GM12878 (cell line): Measurements from ENCODE around the gene AHCYL2. TPM values are rescaled to one million over a fixed set of nuclear protein-coding genes. Genes with fewer than 3 reads are reported as not detected.

Experiments used
- ATAC-seq: fragments of 200-7000 bp; cut with Tn5 transposase; 3 replicates; pipeline ENCODE4 v1.9.1; 2020; ENCODE audit warnings: mild to moderate bottlenecking, moderate library complexity
- BruUV-seq: library from RNA; stranded (reverse); fragments of 400-500 nt; replicated peaks from 2 replicates; lab custom pipeline; 2021; lab: Mats Ljungman, UMichigan
- CTCF ChIA-PET: fragments of 300-600 bp; sonication (Branson Sonifier 250); formaldehyde crosslinking; extraction: SDS; loops from one replicate; lab custom pipeline; 2021; ENCODE audit warnings: inconsistent platforms; lab: Yijun Ruan, JAX
- POLR2A ChIA-PET: fragments of 350-600 bp; formaldehyde crosslinking; extraction: SDS; loops from one replicate; lab custom pipeline; 2021; ENCODE audit warnings: inconsistent platforms; lab: Charles Lee
- RAD21 ChIA-PET: fragments of 300-600 bp; sonication (Branson Sonifier 250); formaldehyde crosslinking; loops from one replicate; lab custom pipeline; 2023; ENCODE audit warnings: antibody characterized with exemption; ENCODE audit not compliant: unreplicated experiment; lab: Charles Lee
- SMC1A ChIA-PET: fragments of 300-600 bp; sonication (Branson Sonifier 250); formaldehyde crosslinking; loops from one replicate; lab custom pipeline; 2023; ENCODE audit not compliant: unreplicated experiment, uncharacterized antibody; lab: Charles Lee
- DNase-seq: peaks from one replicate; pipeline ENCODE4 v3.0.0-alpha.2; 2011; ENCODE audit warnings: low read depth, low spot score
- FAIRE-seq: peaks from 3 replicates; lab custom pipeline; 2011; peaks lifted over from hg19 to GRCh38; lab: Jason Lieb, UNC
- H2AFZ ChIP-seq: 2 replicates; pipeline ENCODE4 v1.6.0; 2011; ENCODE audit warnings: low read depth, low read length, control low read depth; ENCODE audit not compliant: control insufficient read depth
- H3K27ac ChIP-seq: 2 replicates; pipeline ENCODE4 v1.5.1; 2011; ENCODE audit warnings: control low read depth; ENCODE audit not compliant: control insufficient read depth, insufficient read depth
- H3K27me3 ChIP-seq, 2 experiments: replicated peaks in 1 of 2; 2 replicates each; pipeline versions ENCODE4 v1.6.0 to v1.6.1; 2011; ENCODE audit warnings: low read length in 1 of 2; ENCODE audit not compliant: control insufficient read depth in 2 of 2, insufficient read depth in 2 of 2
- H3K36me3 ChIP-seq, 2 experiments: 2 replicates each; pipeline ENCODE4 v1.5.1; 2011; ENCODE audit warnings: low read length in 1 of 2; ENCODE audit not compliant: control insufficient read depth in 2 of 2, insufficient read depth in 2 of 2
- H3K4me1 ChIP-seq: 2 replicates; pipeline ENCODE4 v1.6.1; 2011; ENCODE audit warnings: mild to moderate bottlenecking, low read length, moderate library complexity, mixed read lengths; ENCODE audit not compliant: control insufficient read depth, insufficient read depth
- H3K4me2 ChIP-seq: 2 replicates; pipeline ENCODE4 v1.6.0; 2011; ENCODE audit warnings: control low read depth; ENCODE audit not compliant: control insufficient read depth, insufficient read depth
- H3K4me3 ChIP-seq: fragments of 200-600 bp; sonication (generic); 2 replicates; pipeline ENCODE4 v1.5.1; 2016
- H3K79me2 ChIP-seq: 2 replicates; pipeline ENCODE4 v1.6.0; 2011; ENCODE audit warnings: low read length; ENCODE audit not compliant: control insufficient read depth, insufficient read depth
- H3K9ac ChIP-seq: 2 replicates; pipeline ENCODE4 v1.8.0; 2011; ENCODE audit warnings: low read length, control low read depth, mixed read lengths; ENCODE audit not compliant: control insufficient read depth, insufficient read depth
- H3K9me3 ChIP-seq: replicated peaks from 3 replicates; pipeline ENCODE4 v1.5.1; 2011; ENCODE audit warnings: mild to moderate bottlenecking, low read length; ENCODE audit not compliant: control insufficient read depth, insufficient read depth
- H4K20me1 ChIP-seq: 2 replicates; pipeline ENCODE4 v1.6.0; 2011; ENCODE audit not compliant: control insufficient read depth, insufficient read depth
- CREB1 ChIP-seq: IDR thresholded peaks from 2 replicates; pipeline ENCODE4 v1.6.1; 2012; ENCODE audit warnings: low read depth, mild to moderate bottlenecking, inconsistent platforms
- ETV6 ChIP-seq, 2 experiments: fragments of 450-650 bp in 1 of 2; IDR thresholded peaks in 1 of 2; conservative IDR thresholded peaks in 1 of 2; 2 replicates each; pipeline ENCODE4 v1.6.1; 2014; ENCODE audit warnings: antibody characterized with exemption in 1 of 2, borderline replicate concordance in 1 of 2, low read depth in 1 of 2, mild to moderate bottlenecking in 1 of 2, moderate library complexity in 1 of 2
- GABPA ChIP-seq: IDR thresholded peaks from 2 replicates; pipeline ENCODE4 v1.6.1; 2014; ENCODE audit warnings: antibody characterized with exemption, low read depth, mild to moderate bottlenecking, inconsistent platforms
- JUNB ChIP-seq: IDR thresholded peaks from 2 replicates; pipeline ENCODE4 v1.6.1; 2016; ENCODE audit warnings: antibody characterized with exemption, mild to moderate bottlenecking
- NR2C1 ChIP-seq: fragments of 450-650 bp; IDR thresholded peaks from 2 replicates; pipeline ENCODE4 v1.6.1; 2017; ENCODE audit warnings: antibody characterized with exemption, mild to moderate bottlenecking, moderate library complexity
- SMARCA5 ChIP-seq: fragments of 450-650 bp; IDR thresholded peaks from 2 replicates; pipeline ENCODE4 v1.6.1; 2017; ENCODE audit warnings: mild to moderate bottlenecking
- SPI1 ChIP-seq: IDR thresholded peaks from 2 replicates; pipeline ENCODE4 v1.6.1; 2011; ENCODE audit warnings: low read depth, mild to moderate bottlenecking, low read length, moderate library complexity, borderline replicate concordance; ENCODE audit not compliant: insufficient read depth
- SRF ChIP-seq, 2 experiments: IDR thresholded peaks; 2 replicates each; pipeline ENCODE4 v1.6.1; 2011; ENCODE audit warnings: low read depth in 2 of 2, low read length in 2 of 2, mild to moderate bottlenecking in 1 of 2, moderate library complexity in 1 of 2
- SUPT20H ChIP-seq: IDR thresholded peaks from 2 replicates; pipeline ENCODE4 v1.6.1; 2011; ENCODE audit warnings: low read depth, mild to moderate bottlenecking, low read length, moderate library complexity, borderline replicate concordance; ENCODE audit not compliant: control insufficient read depth
- ZNF384 ChIP-seq: IDR thresholded peaks from 2 replicates; pipeline ENCODE4 v1.6.1; 2012; ENCODE audit warnings: low read depth, mild to moderate bottlenecking, low read length, improper control_type of control experiment, borderline replicate concordance
- ZZZ3 ChIP-seq: IDR thresholded peaks from 2 replicates; pipeline ENCODE4 v1.6.1; 2011; ENCODE audit warnings: low read depth; ENCODE audit not compliant: control insufficient read depth, insufficient read length
- WGBS: methylation state at CpG from one replicate; pipeline ENCODE4 v1.1.6; 2016; ENCODE audit warnings: low lambda C conversion rate; ENCODE audit not compliant: insufficient replicate concordance, insufficient coverage; ENCODE audit errors: missing lambda C conversion rate; 5-methylcytosine and 5-hydroxymethylcytosine counted together
- in situ Hi-C: fragments of 300-500 bp; cut with MboI; formaldehyde crosslinking; loops from 9 replicates; pipeline ENCODE4 v1.14.3; 2018; ENCODE audit warnings: mixed read lengths
- intact Hi-C: fragments of 100-400 bp; cut with micrococcal nuclease; formaldehyde crosslinking; loops from one replicate; pipeline ENCODE4 v1.14.2; 2022; ENCODE audit not compliant: unreplicated experiment
- polyA plus RNA-seq, 11 experiments: library from polyadenylated mRNA; depleted of rRNA in 4 of 11; unstranded in 6 of 11; stranded (reverse) in 5 of 11; fragments of >200 nt; fragmentation: Nextera tagmentation in 4 of 11; fragmentation: Illumina TruSeq in 1 of 11; extraction: Ambion mirVana in 4 of 11; extraction: Trizol in 1 of 11; gene quantifications; 1 replicate in 1 of 11; 2 replicates in 10 of 11; pipeline versions ENCODE4 v1.2.1 to v1.2.3, GENCODE V29; 2011 to 2016; ENCODE audit warnings: inconsistent platforms in 2 of 11, missing spikeins in 2 of 11, low read depth in 1 of 11
- total RNA-seq, 4 experiments: library from RNA; depleted of rRNA in 3 of 4; stranded (reverse); fragments of >200 nt in 3 of 4; fragmentation: Illumina TruSeq in 1 of 4; extraction: Trizol in 1 of 4; gene quantifications; 2 replicates each; pipeline versions ENCODE4 v1.2.1 to v1.2.3, GENCODE V29; 2013 to 2021
- TF ChIP-seq, protein P1 (sequence below), 3 experiments: IDR thresholded peaks in 2 of 3; conservative IDR thresholded peaks in 1 of 3; 2 replicates each; pipeline ENCODE4 v1.5.1; 2011; ENCODE audit warnings: low read depth in 3 of 3, low read length in 3 of 3, mild to moderate bottlenecking in 3 of 3, control low read depth in 2 of 3, moderate library complexity in 2 of 3, inconsistent platforms in 1 of 3, mixed read lengths in 1 of 3; ENCODE audit not compliant: control insufficient read depth in 2 of 3, insufficient read depth in 1 of 3; ENCODE audit errors: extremely low read depth in 1 of 3
- TF ChIP-seq, protein P2 (sequence below): fragments of 450-650 bp; IDR thresholded peaks from 2 replicates; pipeline ENCODE4 v1.6.1; 2016; ENCODE audit warnings: mild to moderate bottlenecking

Gene AHCYL2
- total and polyA plus RNA-seq, 10 of the 15 experiments (the other 5 are each of a cell fraction or from before 2014, with no cell fraction given) = 1.7 to 29.1 (median 5.4) TPM

DNA sequence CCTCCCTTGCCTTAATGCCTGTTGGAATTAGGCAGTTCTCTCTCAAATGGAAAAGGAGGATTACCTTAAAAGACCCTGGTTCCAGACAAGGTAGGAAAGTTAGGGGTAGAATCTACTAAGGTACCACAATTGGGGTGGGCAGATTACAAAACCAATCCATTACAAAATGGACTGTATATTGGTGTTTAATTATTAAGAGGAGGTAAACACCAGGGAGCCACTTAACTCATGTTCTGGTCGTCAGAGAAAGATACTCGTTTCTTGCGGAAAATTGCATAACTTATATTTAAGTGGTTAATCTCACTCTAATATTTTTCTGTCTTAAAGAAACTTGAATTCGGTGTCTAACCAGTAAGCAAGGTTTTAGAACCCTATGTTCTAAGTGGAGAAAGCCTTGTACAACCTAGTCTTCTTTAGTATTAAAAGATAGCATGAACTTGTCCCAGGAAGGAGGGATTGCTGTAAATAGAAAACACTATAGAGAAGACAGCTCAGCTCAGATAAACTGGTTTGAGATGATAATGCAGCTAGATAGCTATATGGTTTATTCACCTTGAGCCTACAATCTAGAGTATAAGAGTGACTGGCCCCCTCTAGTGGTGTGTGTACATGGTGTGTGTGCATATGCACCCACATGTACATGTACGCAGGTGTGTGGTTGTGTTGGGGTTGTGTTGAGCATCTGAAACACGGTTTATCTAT lies 151.4 kb downstream of the AHCYL2 start (continued):
- TF ChIP-seq, protein P1, sequence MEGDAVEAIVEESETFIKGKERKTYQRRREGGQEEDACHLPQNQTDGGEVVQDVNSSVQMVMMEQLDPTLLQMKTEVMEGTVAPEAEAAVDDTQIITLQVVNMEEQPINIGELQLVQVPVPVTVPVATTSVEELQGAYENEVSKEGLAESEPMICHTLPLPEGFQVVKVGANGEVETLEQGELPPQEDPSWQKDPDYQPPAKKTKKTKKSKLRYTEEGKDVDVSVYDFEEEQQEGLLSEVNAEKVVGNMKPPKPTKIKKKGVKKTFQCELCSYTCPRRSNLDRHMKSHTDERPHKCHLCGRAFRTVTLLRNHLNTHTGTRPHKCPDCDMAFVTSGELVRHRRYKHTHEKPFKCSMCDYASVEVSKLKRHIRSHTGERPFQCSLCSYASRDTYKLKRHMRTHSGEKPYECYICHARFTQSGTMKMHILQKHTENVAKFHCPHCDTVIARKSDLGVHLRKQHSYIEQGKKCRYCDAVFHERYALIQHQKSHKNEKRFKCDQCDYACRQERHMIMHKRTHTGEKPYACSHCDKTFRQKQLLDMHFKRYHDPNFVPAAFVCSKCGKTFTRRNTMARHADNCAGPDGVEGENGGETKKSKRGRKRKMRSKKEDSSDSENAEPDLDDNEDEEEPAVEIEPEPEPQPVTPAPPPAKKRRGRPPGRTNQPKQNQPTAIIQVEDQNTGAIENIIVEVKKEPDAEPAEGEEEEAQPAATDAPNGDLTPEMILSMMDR (IDR thresholded peaks at IDR 0.05 in 2 of 3, conservative IDR thresholded peaks at IDR 0.05 in 1 of 3; ENCODE audit: control insufficient read depth in 2 of 3, extremely low read depth in 1 of 3, insufficient read depth in 1 of 3, low read depth in 3 of 3, low read length in 3 of 3) = peak; percentile 74 to 81 (median 77)

DNA sequence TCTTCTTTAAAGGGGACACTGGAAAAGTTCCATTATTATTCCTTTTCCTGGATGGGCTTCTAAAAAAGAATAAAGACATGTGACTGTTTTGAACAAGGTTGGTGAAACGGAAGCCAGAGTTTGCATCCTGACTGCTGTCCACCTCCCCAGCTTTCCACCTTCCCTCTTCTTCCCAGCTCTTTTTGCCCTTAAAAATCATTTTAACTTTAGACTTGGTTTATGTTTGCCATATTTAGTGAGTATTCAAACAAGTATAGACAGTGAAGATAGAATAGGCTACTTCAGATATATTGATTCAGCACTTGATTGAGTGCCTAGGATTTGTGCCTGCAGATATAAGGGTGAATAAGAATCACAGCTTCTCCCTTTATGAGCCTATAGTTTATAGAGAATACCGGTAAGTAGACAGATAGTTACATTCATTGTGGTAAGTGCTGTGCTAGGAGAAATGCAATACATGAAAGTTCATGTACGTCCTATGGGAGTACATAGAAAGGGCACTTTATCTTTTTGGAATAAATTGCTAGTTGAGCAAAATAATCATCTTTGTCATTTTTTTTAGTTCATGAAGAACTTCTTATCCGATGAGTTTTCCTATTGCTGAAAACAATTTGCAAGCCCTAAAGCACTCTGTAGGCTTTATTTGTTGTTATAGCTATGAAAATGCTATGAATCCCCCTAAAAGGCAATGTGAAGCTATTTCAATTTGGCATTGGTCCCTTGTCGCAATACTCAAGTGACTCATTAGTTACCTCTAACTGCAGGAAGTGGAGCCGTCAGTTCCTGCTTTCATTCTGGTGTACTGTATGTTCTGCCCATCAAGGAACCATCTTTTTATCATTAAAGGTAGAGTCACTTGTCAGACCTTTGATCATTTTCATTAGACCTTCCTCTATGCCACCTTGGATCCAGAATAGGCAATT lies 152.2 kb downstream of the AHCYL2 start:
- BruUV-seq = no TSS peak
- CTCF ChIA-PET = interaction anchor here (0.7 to 16.9 kb wide), 42 partner anchors 9 to 950 kb away, joined by 3 to 561 read pairs (median 4); partner anchors contain the start of gene STRIP2
- Histone ChIP-seq H3K27me3 (no peaks in the 10 kb centered on the region), H3K4me1 (peaks cover 7% of the 10 kb centered on the region; the same call in 1 of the 2 replicates), H2AFZ (peak overlapping the region; percentile 37), H4K20me1 (no peaks in the 10 kb centered on the region), H3K4me2 (no peak overlapping the region), H3K27ac (no peak overlapping the region), H3K9me3 (no peaks in the 10 kb centered on the region), H3K9ac (no peak overlapping the region), H3K4me3 (no peak overlapping the region), H3K79me2 (no peaks in the 10 kb centered on the region), H3K36me3 (no peaks in the 10 kb centered on the region)
- POLR2A ChIA-PET = interaction anchor here (0.6 to 3.8 kb wide), 9 partner anchors 9 to 224 kb away, joined by 3 to 22 read pairs (median 3); partner anchors contain the start of gene STRIP2
- in situ Hi-C loops (no loop called here), intact Hi-C loops (no loop called here)
- peak; percentile 68 for ATAC-seq
- peak; percentile 27 for FAIRE-seq
- SMC1A ChIA-PET = interaction anchor here (0.8 to 18.3 kb wide), 25 partner anchors 9 to 634 kb away, joined by 3 to 451 read pairs (median 4); partner anchors contain the start of gene STRIP2
- 18% methylated on average over 6 of the region's 6 CpGs for WGBS
- RAD21 ChIA-PET = interaction anchor here (1.0 to 16.7 kb wide), 19 partner anchors 10 to 448 kb away, joined by 3 to 333 read pairs (median 5); partner anchors contain the start of gene STRIP2
- DNase-seq = no peak
- TF ChIP-seq CREB1 = peak; percentile 41; the same call in 1 of the 2 replicates
- no peak for TF ChIP-seq NR2C1
- TF ChIP-seq JUNB = peak; percentile 46
- peak; percentile 11; the same call in 1 of the 2 replicates for TF ChIP-seq SPI1
- TF ChIP-seq, protein P2, sequence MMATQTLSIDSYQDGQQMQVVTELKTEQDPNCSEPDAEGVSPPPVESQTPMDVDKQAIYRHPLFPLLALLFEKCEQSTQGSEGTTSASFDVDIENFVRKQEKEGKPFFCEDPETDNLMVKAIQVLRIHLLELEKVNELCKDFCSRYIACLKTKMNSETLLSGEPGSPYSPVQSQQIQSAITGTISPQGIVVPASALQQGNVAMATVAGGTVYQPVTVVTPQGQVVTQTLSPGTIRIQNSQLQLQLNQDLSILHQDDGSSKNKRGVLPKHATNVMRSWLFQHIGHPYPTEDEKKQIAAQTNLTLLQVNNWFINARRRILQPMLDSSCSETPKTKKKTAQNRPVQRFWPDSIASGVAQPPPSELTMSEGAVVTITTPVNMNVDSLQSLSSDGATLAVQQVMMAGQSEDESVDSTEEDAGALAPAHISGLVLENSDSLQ = peak; percentile 59; the same call in 1 of the 2 replicates
- TF ChIP-seq ZZZ3 = no peak
- peak in 1 of 2 experiments; percentile 47; a peak in 1 of 4 replicates for TF ChIP-seq ETV6 (conservative IDR thresholded peaks at IDR 0.05 in 1 of 2, IDR thresholded peaks at IDR 0.05 in 1 of 2; ENCODE audit: borderline replicate concordance in 1 of 2, low read depth in 1 of 2)
- TF ChIP-seq GABPA = peak; percentile 53; the same call in 1 of the 2 replicates
- TF ChIP-seq SMARCA5 = 0 out of 2 replicates have a peak, but pooled peaks have one; percentile 0
- no peak for TF ChIP-seq ZNF384
- no peak for TF ChIP-seq SUPT20H
- TF ChIP-seq SRF (IDR thresholded peaks at IDR 0.05; ENCODE audit: low read depth in 2 of 2, low read length in 2 of 2) = peak; percentile 40 to 89; a peak in 3 of 4 replicates
